ENCODE measurements around the gene REXO1. TPM values are rescaled to one million over a fixed set of nuclear protein-coding genes. Genes with fewer than 3 reads are reported as not detected.

The REXO1 gene
- total RNA-seq, 1 donor from 2014 or later = 37.9 TPM

DNA sequence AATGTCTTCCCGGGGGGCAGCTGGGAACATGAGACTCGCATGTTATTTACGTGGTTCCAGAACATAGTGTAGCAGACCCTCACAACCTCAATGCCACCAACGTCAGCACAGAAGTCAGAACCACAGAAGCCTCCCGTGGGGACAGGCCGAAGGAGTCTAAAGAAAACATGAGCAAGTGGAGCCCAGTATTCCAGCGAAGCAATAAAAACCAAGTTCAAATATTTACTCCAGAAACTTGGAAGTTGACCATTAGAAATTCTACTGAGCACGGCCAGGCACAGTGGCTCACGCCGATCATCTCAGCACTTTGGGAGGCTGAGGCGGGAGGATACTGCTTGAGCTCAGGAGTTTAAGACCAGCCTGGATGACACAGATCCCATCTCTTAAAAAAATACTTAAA lies 18.3 kb downstream of the REXO1 start:
- TF ChIP-seq, protein P1, sequence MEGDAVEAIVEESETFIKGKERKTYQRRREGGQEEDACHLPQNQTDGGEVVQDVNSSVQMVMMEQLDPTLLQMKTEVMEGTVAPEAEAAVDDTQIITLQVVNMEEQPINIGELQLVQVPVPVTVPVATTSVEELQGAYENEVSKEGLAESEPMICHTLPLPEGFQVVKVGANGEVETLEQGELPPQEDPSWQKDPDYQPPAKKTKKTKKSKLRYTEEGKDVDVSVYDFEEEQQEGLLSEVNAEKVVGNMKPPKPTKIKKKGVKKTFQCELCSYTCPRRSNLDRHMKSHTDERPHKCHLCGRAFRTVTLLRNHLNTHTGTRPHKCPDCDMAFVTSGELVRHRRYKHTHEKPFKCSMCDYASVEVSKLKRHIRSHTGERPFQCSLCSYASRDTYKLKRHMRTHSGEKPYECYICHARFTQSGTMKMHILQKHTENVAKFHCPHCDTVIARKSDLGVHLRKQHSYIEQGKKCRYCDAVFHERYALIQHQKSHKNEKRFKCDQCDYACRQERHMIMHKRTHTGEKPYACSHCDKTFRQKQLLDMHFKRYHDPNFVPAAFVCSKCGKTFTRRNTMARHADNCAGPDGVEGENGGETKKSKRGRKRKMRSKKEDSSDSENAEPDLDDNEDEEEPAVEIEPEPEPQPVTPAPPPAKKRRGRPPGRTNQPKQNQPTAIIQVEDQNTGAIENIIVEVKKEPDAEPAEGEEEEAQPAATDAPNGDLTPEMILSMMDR (conservative IDR thresholded peaks at IDR 0.05) = no peak
- Mint-ChIP-seq H3K4me1 (ENCODE audit: unreplicated experiment) (peaks cover 3% of the 10 kb centered on the region), H3K27ac (no peak overlapping the region), H3K36me3 (peaks cover 3% of the 10 kb centered on the region), H3K9me3 (no peaks in the 10 kb centered on the region), H3K4me3 (no peak overlapping the region), H3K27me3 (no peaks in the 10 kb centered on the region)
- no peak for DNase-seq (ENCODE audit: extremely low spot score, unreplicated experiment)

DNA sequence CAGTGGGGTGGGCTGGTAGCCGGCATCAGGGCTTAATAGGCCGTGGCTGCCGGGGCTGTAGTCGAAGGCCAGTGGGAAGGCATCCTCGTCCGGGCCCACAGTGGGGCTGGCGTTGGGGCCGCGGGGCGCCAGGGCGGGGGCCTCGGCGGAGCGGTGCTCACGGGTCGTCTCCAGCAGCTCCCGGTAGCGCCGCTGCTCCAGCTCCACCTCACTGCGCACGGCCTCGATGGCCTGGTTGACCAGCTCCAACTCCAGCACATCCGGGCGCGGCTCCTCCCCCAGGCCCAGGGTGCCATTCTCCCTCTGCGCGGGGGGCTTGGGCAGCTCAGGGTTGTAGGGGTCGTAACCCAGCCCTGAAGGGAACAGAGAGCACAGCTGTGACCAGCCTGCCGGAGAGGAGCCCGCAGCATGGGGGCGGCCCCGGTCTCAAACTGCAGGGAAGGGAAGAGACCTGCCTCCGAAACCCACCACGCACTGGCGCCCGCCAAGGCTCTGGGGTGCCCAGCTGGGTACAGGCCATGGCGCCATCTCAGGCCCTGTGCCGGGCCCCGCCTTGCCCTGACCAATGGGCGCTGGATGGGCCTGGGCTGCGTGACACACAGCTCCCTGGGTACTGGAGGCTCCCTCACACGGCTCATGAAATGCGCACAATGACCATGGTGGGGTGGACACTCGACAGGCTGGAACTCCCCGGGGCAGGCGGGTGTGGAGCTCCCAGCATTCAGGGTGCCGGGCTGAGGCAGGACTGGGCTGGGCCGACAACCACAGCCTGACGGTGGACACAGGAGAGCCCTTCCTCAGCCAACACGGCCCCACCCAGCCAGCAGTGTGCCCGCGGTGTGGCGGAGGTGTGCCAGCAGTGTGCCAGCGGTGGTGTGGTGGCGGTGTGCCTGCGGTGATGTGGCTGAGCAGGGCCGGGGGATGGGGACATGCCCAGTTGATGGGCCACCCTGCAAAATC lies 19.7 kb downstream of the REXO1 start:
- H3K36me3 Mint-ChIP-seq = peaks cover 3% of the 10 kb centered on the region
- H3K4me3 Mint-ChIP-seq = no peak overlapping the region
- peaks cover 3% of the 10 kb centered on the region for H3K4me1 Mint-ChIP-seq (ENCODE audit: unreplicated experiment)
- no peak overlapping the region for H3K27ac Mint-ChIP-seq
- DNase-seq (ENCODE audit: extremely low spot score, unreplicated experiment) = no peak
- no peaks in the 10 kb centered on the region for H3K9me3 Mint-ChIP-seq
- TF ChIP-seq, protein P1 (conservative IDR thresholded peaks at IDR 0.05) = no peak
- H3K27me3 Mint-ChIP-seq = no peaks in the 10 kb centered on the region

DNA sequence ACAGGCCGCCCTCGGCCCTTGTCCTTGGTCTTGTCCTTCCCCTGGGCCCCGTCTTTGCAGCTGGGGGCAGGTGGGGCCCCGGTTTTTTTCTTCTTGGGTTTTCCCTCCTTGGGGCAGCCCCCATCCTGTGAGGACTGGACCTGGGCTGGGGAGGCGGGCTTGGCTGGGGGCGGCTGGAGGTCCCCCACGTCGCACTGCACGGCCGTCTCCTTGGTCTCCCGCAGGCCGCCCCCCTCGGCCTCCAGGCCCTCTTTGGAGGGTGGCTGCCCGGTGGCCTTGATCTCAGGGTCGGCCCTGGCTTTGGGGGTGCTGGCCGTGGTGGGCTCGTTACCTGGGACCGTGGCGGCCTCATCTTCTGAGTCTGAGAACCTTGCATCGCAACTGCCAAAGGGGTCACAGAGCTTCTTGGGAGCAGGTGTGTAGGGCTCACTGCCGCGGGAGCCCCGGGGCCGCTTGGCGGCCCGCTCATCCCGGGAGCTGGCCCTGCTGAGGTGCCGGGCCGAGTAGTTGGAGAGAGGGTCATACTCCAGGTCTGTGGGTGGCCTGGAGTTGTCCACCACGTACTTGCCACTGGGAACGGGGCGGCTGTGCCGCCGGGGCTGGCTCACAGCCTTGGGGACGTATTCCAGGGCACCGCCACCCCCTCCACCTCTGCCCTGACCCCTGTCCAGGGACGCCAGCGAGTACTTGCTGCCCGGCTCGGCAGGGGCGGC lies 20.6 kb downstream of the REXO1 start:
- H3K27me3 Mint-ChIP-seq = no peaks in the 10 kb centered on the region
- no peak overlapping the region for H3K4me3 Mint-ChIP-seq
- no peak overlapping the region for H3K27ac Mint-ChIP-seq
- TF ChIP-seq, protein P1 (conservative IDR thresholded peaks at IDR 0.05) = no peak
- peaks cover 3% of the 10 kb centered on the region for H3K36me3 Mint-ChIP-seq
- peaks cover 3% of the 10 kb centered on the region for H3K4me1 Mint-ChIP-seq (ENCODE audit: unreplicated experiment)
- no peaks in the 10 kb centered on the region for H3K9me3 Mint-ChIP-seq
- DNase-seq (ENCODE audit: extremely low spot score, unreplicated experiment) = no peak

DNA sequence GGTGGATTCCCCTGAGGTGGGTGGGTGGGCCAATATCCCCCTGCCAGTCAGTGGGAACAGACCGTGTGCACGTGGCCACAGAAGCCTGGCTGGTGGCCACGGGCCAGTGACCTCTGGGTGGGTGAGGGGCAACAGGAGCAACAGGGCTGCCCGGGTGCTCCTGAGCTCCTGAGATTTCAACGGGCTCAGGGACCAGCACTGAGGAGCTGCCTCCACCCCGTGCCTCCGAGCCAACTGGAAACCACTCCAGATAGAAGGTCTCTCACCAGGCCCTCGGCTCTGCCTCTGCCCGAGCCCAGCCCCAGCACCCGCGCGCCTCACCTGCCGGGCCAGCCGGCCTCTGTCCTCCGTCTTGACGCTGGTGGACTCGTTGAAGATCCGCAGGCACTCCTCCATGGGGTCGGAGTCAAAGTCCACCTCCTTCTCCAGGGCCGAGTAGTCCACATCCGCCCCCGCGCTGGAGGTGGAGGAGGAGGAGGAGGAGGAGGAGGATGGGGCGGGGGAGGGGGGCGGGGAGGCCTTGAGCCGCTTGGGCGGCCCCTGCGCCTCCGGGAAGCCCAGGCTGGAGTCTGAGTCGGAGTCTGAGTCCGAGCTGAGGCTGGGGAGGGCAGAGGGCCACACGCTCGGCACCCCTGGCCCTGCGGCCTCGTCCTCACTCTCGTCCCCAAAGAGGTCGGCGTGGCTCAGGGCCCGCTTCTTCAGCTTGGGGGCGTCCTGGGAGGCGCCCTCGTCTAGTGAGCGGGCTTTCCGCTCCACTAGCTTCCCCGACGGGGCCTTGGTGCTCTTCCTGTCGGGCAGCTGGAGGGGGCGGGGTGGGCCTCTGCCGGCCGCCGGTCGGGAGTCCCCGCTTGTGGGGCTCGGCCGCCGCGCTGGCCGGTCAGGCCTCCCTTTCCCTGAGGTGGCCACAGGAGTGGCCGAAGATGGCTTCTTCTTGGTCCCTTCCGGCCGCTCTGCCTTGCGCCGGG lies 21.4 kb downstream of the REXO1 start:
- H3K4me3 Mint-ChIP-seq = no peak overlapping the region
- H3K9me3 Mint-ChIP-seq = no peaks in the 10 kb centered on the region
- TF ChIP-seq, protein P1 (conservative IDR thresholded peaks at IDR 0.05) = no peak
- H3K27ac Mint-ChIP-seq = no peak overlapping the region
- no peak for DNase-seq (ENCODE audit: extremely low spot score, unreplicated experiment)
- H3K4me1 Mint-ChIP-seq (ENCODE audit: unreplicated experiment) = peaks cover 3% of the 10 kb centered on the region
- H3K36me3 Mint-ChIP-seq = peaks cover 3% of the 10 kb centered on the region
- no peaks in the 10 kb centered on the region for H3K27me3 Mint-ChIP-seq

DNA sequence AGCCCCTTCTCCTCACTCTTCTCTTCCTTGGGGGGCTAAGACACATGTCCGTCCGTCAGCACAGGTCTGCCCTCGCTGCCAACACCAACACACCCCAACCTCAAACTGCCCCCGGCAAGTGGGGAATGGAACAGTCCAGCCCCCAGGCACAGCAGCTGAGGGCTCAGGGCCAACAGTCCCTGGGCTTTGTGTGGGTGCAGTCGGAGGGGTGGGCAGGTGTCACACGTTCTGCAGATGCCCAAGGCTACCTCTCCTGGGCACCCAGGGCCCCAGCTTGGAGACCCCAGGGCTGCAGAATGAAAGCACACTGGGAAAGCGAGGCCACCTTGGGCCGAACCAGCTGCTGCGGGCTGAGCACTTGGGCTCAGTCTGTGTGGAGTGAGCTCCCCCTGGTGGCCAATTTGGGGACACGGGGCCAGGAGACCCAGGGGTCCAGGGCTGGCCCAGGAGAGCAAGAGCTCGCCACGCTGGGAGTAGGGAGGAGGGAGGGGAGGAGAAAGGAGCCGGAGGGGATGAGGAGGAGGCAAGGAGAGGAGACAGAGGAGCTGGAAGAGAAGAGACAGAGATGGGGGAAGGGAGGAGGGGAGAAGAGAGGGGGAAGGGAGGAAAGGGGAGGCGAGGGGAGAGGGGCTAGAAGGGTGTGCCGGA lies 22.2 kb downstream of the REXO1 start:
- H3K9me3 Mint-ChIP-seq = no peaks in the 10 kb centered on the region
- H3K27ac Mint-ChIP-seq = no peak overlapping the region
- TF ChIP-seq, protein P1 (conservative IDR thresholded peaks at IDR 0.05) = peak; percentile 93
- H3K36me3 Mint-ChIP-seq = peaks cover 3% of the 10 kb centered on the region
- no peaks in the 10 kb centered on the region for H3K27me3 Mint-ChIP-seq
- peaks cover 3% of the 10 kb centered on the region for H3K4me1 Mint-ChIP-seq (ENCODE audit: unreplicated experiment)
- peak; percentile 87 for DNase-seq (ENCODE audit: extremely low spot score, unreplicated experiment)
- no peak overlapping the region for H3K4me3 Mint-ChIP-seq
